AG10803 (cell line): Measurements from ENCODE around the gene PARS2.

ENCODE experiments used
- DNase-seq: peaks from one replicate; pipeline ENCODE4 v3.0.0; 2010; ENCODE audit warnings: low read depth
- H3K4me3 ChIP-seq: 2 replicates; pipeline ENCODE4 v1.5.1; 2011; ENCODE audit warnings: mild to moderate bottlenecking, low read length, control low read depth
- TF ChIP-seq, protein P1 (sequence below): conservative IDR thresholded peaks from 2 replicates; pipeline ENCODE4 v1.5.1; 2011; ENCODE audit warnings: mild to moderate bottlenecking, low read length, control low read depth, inconsistent platforms

PARS2 gene

DNA sequence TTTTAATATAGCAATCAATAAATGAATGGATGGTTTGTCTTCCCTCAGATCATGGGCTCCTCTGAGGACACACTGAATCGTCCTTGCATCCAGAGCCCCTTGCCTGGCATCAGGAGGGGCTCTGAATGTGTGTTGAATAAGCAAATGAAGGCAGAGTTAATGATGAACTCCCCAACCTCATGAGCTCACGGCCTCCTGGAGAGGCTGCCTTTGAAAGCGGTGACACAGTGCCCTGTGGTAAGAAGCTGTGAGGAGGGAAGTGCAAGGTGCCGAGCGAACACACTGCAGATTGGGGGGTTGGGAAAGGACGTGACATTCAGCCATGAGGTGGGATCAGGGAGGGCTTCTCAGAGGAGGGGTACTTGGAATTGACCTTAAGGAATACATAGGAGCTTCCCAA, 3.2 kb upstream of the PARS2 start:
- TF ChIP-seq, protein P1, sequence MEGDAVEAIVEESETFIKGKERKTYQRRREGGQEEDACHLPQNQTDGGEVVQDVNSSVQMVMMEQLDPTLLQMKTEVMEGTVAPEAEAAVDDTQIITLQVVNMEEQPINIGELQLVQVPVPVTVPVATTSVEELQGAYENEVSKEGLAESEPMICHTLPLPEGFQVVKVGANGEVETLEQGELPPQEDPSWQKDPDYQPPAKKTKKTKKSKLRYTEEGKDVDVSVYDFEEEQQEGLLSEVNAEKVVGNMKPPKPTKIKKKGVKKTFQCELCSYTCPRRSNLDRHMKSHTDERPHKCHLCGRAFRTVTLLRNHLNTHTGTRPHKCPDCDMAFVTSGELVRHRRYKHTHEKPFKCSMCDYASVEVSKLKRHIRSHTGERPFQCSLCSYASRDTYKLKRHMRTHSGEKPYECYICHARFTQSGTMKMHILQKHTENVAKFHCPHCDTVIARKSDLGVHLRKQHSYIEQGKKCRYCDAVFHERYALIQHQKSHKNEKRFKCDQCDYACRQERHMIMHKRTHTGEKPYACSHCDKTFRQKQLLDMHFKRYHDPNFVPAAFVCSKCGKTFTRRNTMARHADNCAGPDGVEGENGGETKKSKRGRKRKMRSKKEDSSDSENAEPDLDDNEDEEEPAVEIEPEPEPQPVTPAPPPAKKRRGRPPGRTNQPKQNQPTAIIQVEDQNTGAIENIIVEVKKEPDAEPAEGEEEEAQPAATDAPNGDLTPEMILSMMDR: no peak
- DNase-seq: no peak
- no peak overlapping the region for H3K4me3 ChIP-seq

DNA sequence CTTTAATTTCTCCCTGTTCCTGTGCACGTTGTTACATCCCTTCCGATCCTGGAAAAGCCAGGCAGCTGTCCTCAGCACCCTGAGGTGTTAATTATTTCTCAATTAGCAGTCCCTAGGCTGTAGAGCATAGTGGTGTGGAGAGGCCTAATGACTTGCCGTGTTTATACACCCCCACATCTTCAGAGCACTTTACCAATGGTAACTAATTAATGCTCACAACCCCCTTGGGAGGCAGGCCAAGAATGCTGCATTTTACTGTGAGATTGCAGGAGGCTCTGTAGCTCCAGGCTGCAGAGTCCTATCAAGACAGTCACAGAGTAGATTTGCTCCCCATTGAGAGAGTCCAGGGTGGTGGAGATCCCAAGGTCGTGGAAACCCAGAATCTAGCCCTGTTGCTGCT, 2.4 kb upstream of the PARS2 start:
- H3K4me3 ChIP-seq: no peak overlapping the region
- no peak for DNase-seq
- TF ChIP-seq, protein P1: no peak

DNA sequence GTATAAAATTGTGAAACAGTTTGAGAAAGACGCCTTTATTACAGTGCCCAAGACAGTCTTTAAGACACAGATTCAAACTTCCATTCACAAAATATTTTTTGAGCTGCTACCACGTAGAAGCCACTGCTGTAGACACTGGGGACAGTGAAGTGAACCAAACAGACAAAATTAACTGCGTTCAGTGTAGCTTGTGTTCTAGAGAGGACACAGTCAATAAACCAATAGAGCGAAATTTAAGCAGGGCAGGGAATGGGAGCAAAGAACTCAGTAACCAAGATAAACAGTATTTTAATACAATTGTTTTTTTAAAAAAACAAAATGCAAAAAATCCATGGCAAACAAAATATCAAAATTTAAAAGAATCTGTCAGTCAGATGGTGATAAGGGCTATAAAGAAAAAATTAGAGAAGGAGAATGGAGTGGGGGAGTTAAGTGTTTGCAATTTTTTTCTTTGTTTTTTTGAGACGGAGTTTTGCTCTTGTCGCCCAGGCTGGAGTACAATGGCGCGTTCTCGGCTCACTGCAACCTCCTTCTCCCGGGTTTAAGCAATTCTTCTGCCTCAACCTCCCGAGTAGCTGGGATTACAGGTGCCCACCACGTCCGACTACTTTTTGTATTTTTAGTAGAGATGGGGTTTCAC, 719 bp upstream of the PARS2 start:
- TF ChIP-seq, protein P1: no peak
- DNase-seq: no peak
- peak overlapping the region; percentile 63 for H3K4me3 ChIP-seq

DNA sequence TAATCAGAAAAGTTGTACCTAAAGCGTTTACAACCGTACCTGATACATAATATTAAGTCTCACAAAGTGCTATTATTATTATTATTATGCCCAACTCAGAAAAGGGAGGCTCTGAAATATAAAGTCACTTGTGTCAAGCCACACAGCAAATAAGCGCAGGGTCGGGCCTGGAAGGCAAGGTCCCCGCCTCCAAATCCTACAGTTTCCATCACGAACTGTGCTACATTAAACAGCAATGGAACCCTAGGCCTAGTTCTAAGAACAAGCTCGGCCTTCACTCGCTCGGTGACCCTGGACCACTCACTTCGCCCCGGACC, 549 bp downstream of the PARS2 start:
- DNase-seq: peak; percentile 23
- peak overlapping the region; percentile 98 for H3K4me3 ChIP-seq
- TF ChIP-seq, protein P1: no peak

DNA sequence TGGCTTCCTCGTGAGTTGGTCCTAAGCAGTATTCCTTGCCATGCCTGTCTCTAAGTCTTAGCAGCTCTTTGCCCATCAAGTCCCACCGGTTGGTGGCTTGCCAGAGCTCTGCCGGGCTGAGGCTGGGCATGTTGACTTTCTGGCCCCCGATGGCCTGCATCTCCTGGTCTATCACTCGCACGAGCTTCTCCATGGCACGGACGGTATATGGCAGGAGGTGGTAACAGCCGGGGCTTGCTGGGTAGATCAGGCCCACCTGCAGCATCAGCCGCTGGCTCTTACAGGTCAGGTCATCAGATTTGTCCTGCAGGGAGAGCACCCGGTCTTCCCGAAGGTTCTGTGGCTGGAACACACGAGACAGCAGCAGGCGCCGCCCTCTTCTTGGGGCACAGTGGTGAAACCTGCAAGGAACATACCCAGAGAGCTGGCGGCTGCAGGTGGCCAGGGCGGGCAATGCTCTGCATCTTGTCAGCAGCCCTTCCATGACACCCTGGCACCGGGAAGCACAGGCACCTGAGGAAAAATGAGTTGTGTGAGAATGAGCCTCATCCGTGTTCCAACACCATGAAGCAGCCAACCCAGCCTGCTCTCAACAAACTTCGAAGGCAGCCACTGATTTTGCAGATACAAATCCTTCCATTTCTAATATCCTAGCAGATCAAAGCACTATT, 5.5 kb downstream of the PARS2 start:
- TF ChIP-seq, protein P1: no peak
- no peak for DNase-seq

DNA sequence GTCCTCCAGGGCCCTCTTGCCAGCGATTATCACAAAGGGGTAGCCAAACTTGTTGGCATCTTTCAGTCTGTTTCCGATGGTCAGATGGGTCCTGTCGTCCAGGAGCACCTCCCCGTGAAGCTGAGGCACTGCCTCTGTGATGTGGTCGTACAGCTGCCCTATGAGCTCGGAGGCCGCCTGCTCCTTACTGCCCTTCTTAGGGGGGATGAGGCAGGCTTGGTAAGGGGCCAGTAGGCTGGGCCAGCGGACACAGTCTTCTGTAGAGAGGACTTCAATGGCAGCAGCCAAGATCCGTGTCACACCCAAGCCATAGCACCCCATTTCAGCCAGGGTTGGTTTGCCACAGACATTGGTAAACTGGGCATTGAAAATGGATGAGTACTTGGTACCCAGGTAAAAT, 6.5 kb downstream of the PARS2 start:
- DNase-seq: no peak
- no peak overlapping the region for H3K4me3 ChIP-seq
- TF ChIP-seq, protein P1: no peak

More for the DNA sequence above, 5.5 kb downstream of the PARS2 start:
- H3K4me3 ChIP-seq: no peak overlapping the region

DNA sequence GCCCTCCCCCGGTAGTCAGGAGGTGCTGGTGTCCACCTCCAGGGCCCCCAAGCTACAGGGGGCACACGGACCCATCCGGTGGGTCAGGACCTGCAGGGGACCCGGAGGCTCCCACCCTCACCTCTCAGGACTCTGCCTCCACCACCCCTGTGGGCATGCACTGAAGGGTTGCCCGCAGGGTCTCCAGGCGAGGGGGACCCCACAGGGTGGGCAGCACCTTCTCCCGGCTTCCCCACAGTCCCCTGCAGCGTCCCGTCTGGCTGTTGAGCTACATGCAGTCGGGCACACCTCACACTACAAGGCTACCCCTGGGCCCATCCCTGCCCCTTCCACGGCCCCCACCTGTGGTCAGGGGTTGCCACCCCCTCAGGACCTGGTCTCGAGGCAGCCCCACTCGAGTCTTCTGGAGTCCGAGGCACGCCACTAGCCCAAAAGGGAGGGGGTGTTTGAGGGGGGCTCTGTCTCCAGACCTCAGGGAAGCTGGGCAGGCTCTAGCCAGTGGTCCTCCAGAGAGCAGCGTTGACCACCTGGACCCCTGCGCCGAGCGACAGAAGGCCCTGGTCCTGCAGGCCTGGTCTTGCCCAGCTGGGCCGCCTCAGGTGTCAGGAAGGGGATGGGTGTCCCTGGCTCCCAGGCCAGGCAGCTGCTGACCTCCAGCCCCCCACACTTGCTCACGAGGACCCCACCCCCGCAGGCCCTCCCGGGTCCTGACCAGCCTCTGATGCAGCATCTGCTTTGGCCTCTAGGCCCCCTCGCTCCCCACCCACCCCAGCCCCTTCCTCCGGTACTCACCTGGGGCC, 9.6 kb downstream of the PARS2 start:
- no peak overlapping the region for H3K4me3 ChIP-seq
- no peak for DNase-seq
- TF ChIP-seq, protein P1: no peak
